GM21528 (cell line): ENCODE data around the gene TWNK.

Source experiments
- ATAC-seq: cut with Tn5 transposase; IDR thresholded peaks from one replicate; pipeline ENCODE4 v1.9.1; 2021; ENCODE audit warnings: mild to moderate bottlenecking, moderate library complexity; ENCODE audit not compliant: unreplicated experiment, low FRiP score

The TWNK gene

GRCh38 chr10:100986952-100987684, at the start of gene TWNK, which contains the start of gene MRPL43:
Gene TWNK (plus strand): TSS chr10:100987543. CDS start chr10:100988211, 668 bp downstream.
Gene MRPL43 (minus strand): TSS chr10:100987497. CDS start chr10:100987443, 54 bp downstream.
- ATAC-seq = peak; percentile 85

- no peak for ATAC-seq
Measured at GRCh38 chr10:100939763-100940344, 47.5 kb upstream of the TWNK start.

- ATAC-seq = no peak
Measured at GRCh38 chr10:100942229-100942628, 45.1 kb upstream of the TWNK start.

GRCh38 chr10:100943508-100943907, 43.8 kb upstream of the TWNK start:
- ATAC-seq = no peak

- no peak for ATAC-seq
Measured at GRCh38 chr10:100945754-100946153, 41.6 kb upstream of the TWNK start.

GRCh38 chr10:100948916-100949315, 38.4 kb upstream of the TWNK start:
- ATAC-seq = no peak

GRCh38 chr10:100960251-100960650, 27.1 kb upstream of the TWNK start:
- no peak for ATAC-seq

- no peak for ATAC-seq
Measured at GRCh38 chr10:100962351-100963080, 24.8 kb upstream of the TWNK start.

GRCh38 chr10:100963826-100964225, 23.5 kb upstream of the TWNK start:
- ATAC-seq = no peak

- no peak for ATAC-seq
Measured at GRCh38 chr10:100965820-100966219, 21.5 kb upstream of the TWNK start.

GRCh38 chr10:100966887-100967286, 20.5 kb upstream of the TWNK start:
- ATAC-seq = no peak

GRCh38 chr10:100967332-100967731, 20.0 kb upstream of the TWNK start:
- ATAC-seq = no peak

- ATAC-seq = no peak
Measured at GRCh38 chr10:100968062-100968736, 19.1 kb upstream of the TWNK start.

- no peak for ATAC-seq
Measured at GRCh38 chr10:100968863-100969186, 18.5 kb upstream of the TWNK start.

GRCh38 chr10:100969187-100970075, 17.9 kb upstream of the TWNK start, which contains the start of gene SEMA4G:
Gene SEMA4G (plus strand): TSS chr10:100969504. CDS start chr10:100972913, 3,409 bp downstream.
- ATAC-seq = no peak

GRCh38 chr10:100970076-100970913, 17.0 kb upstream of the TWNK start:
- no peak for ATAC-seq

- no peak for ATAC-seq
Measured at GRCh38 chr10:100970914-100971811, 16.2 kb upstream of the TWNK start.
